PC-3 (cell line): ENCODE results near the gene CTSZ.

ENCODE experiments used
- CTCF ChIP-seq: fragments of 300-600 bp; sonication (generic); conservative IDR thresholded peaks from 2 replicates; pipeline ENCODE4 v1.5.1; 2017; ENCODE audit warnings: antibody characterized with exemption, low read depth, mild to moderate bottlenecking, low read length
- EZH2 ChIP-seq: fragments of 300-600 bp; sonication (generic); IDR thresholded peaks from one replicate; pipeline ENCODE4 v1.6.1; 2017; ENCODE audit warnings: antibody characterized with exemption, mild to moderate bottlenecking, low read length; ENCODE audit not compliant: unreplicated experiment
- EZH2phosphoT487 ChIP-seq: fragments of 300-600 bp; sonication (generic); IDR thresholded peaks from 2 replicates; pipeline ENCODE4 v1.6.1; 2018; ENCODE audit warnings: mild to moderate bottlenecking, antibody characterized with exemption, low read length, borderline replicate concordance

GRCh38 chr20:59042151-59042795 is 35.2 kb upstream of the CTSZ start, which contains the start of gene PRELID3B:
- TF ChIP-seq CTCF (0 out of 2 replicates have a peak, but pooled peaks have one; percentile 15), EZH2phosphoT487 (no peak), EZH2 (no peak)
